Fibroblast of villous mesenchyme (primary cell): ENCODE data around the gene SCPEP1. TPM values are rescaled to one million over a fixed set of nuclear protein-coding genes. Genes with fewer than 3 reads are reported as not detected.

Experiments
- DNase-seq: peaks from one replicate; pipeline ENCODE4 v3.0.0-alpha.2; 2010; ENCODE audit warnings: low read depth
- H3K4me3 ChIP-seq: 2 replicates; pipeline ENCODE4 v1.5.1; 2011; ENCODE audit warnings: low read depth, mild to moderate bottlenecking, low read length
- CTCF ChIP-seq: IDR thresholded peaks from 2 replicates; pipeline ENCODE4 v1.5.1; 2012; ENCODE audit warnings: low read depth, mild to moderate bottlenecking, low read length; ENCODE audit not compliant: insufficient read depth
- total RNA-seq: library from RNA; depleted of rRNA; stranded (reverse); fragments of >200 nt; gene quantifications from 2 replicates; pipeline ENCODE4 v1.2.3, GENCODE V29; 2012

SCPEP1 gene
- total RNA-seq, 1 donor: 36.7 TPM

GRCh38 chr17:56966338-56966737, 11.6 kb upstream of the SCPEP1 start:
- no peak for TF ChIP-seq CTCF
- H3K4me3 ChIP-seq: no peak overlapping the region
- no peak for DNase-seq

DNA sequence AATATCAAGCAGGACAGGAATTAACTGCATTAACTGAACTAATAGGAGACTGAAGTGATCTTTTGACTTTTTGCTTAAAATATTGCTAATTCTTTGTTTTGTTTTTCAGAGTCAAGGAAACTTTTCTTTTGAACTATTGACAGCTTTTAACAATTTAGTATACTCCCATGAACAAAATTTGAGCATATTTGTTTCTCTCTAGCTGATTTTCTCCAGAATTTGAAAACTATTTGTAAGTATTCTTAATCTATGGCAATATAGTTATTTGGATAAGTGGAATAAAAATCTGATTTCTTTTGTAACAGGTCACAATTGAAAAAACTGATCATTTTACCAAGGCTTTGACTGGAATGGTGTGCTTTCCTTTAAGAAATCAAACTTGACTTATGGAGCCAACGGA, 7.0 kb upstream of the SCPEP1 start:
- TF ChIP-seq CTCF: no peak
- H3K4me3 ChIP-seq: no peak overlapping the region
- DNase-seq: no peak

DNA sequence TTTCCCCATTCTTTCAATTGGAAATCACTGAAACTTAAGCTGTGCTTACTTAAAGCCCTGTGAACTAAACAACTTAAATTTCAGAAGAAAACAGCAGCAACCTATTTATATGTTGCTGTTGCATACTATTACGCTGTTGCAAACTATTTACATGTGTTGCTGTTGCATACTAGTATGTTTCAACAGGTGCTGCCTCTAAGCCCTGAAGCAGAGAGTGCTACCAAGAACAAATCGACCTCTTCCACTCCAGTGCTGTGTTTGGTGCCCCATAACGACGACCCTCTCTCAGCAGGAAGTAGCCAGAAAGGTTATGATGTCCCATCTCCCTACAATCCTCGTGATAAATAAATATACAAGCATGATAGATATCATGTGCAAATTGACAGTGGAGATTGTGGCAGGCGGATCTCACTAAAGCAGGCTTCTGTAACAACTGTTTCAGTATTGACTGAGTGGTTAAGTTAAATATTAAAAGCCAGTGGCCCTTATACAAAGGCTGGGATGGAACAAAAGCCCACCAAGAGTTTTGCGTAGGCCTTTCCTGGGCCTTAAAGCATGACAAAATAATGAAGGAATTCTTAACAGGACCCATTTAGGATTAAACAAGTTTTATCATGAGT, 5.7 kb upstream of the SCPEP1 start:
- H3K4me3 ChIP-seq: no peak overlapping the region
- no peak for DNase-seq
- no peak for TF ChIP-seq CTCF

DNA sequence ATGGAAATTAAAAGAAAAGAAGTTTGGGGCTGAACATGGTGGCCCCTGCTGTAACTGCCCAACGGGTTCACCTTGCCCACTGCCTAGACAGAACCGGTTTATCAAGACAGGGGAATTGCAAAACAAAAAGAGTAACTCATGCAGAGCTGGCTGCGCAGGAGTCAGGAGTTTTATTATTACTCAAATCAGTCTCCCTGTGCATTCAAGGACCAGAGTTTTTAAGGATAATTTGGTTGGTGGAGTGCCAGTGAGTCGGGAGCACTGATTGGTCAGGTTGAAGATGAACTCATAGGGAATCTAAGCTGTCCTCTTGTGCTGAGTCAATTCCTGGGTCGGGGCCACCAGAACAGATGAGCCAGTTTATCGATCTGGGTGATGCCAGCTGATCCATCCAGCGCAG, 4.4 kb upstream of the SCPEP1 start:
- TF ChIP-seq CTCF: no peak
- H3K4me3 ChIP-seq: no peak overlapping the region
- DNase-seq: no peak

- no peak overlapping the region for H3K4me3 ChIP-seq
- DNase-seq: no peak
- no peak for TF ChIP-seq CTCF
Observed at GRCh38 chr17:56974055-56974454, 3.9 kb upstream of the SCPEP1 start.

DNA sequence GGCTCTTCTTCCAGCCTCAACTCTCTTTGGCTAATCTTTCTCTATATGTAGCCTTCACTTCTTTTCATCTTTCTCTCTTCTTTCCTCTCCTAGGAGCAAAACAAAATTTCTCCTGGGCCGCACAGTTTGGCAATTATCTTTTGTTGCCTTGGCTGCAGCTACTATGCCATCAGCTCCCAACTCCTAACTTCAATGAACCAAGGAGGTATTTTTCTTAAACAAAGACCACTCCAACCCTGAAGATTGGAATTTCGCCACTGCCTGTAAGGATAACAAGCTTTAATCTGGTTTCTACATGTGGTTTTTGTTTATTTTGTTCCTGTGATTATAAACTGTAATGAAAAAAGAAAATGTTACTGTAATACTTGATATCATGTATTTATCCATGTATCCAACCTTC, 2.3 kb upstream of the SCPEP1 start:
- no peak for TF ChIP-seq CTCF
- no peak for DNase-seq
- no peak overlapping the region for H3K4me3 ChIP-seq

DNA sequence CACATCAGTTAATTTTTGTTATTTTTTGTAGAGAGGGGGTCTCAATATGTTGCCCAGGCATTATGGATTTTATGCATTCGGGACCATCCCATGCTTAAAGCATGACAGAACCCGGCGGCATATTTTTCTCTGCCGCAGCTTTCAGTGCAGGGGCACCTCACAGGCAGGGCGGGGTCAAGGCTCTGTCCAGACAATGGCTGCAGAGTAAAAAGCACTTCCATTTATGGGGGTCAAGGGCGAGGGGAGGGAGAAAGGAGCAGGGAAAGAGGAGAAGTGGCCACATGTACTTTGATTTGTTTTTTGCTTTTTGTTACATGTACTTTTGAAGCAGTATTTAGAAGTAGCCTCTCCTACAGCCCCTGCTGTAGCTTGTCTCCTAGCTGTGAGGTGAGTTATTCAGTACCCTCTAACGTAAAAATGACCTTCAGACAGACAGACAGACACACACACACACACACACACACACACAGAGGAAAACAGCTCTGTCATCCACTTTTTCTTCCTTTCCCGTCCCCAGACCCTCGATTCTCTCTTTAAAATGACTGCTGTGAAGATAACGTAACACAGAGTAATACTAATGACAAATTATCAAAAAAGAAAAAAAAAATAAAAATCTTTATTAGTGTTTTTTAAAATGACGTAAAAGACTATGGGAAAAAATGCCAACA, 856 bp upstream of the SCPEP1 start:
- DNase-seq: no peak
- TF ChIP-seq CTCF: no peak
- H3K4me3 ChIP-seq: peak overlapping the region; percentile 81
